Measurements from ENCODE around the gene INA. TPM values are rescaled to one million over a fixed set of nuclear protein-coding genes. Genes with fewer than 3 reads are reported as not detected.
A peak's percentile ranks its signal among the peaks of the same experiment; 100 is the strongest.
"Not testable (repeated sequence)": the region's sequence is repeated elsewhere in the genome, so short reads cannot be mapped to it uniquely, and the experiment has no call there.

The INA gene
- total and polyA plus RNA-seq, 7 donors, result 0.06 to 0.08 TPM; not detected in 5

GRCh38 chr10:103244666-103245271 is 32.2 kb upstream of the INA start:
- DNase-seq (peak; percentile 72 to 74), ATAC-seq (peak; percentile 81 to 89 (median 86))
- Histone ChIP-seq H3K4me3 (no peak overlapping the region), H3K27ac (no peak overlapping the region), H3K4me1 (peaks cover 11% of the 10 kb centered on the region), H3K9me3 (no peaks in the 10 kb centered on the region), H3K36me3 (ENCODE audit: insufficient read depth in 1 of 2, low read depth in 1 of 2) (no peaks in the 10 kb centered on the region), H3K27me3 (ENCODE audit: insufficient read depth in 3 of 3, low read length in 2 of 3) (no peaks in the 10 kb centered on the region)
- WGBS, 3 donors, result 31 to 36% (median 33%) methylated on average over 9 of the region's 9 CpGs
- peak; percentile 92 for TF ChIP-seq CTCF (IDR thresholded peaks at IDR 0.05)
- intact Hi-C loops (cut with DNase I), result loop anchor here (2.0 to 5.0 kb wide), 5 partner anchors 52 to 330 kb away; partner anchors contain the start of gene NT5C2 (in 2 of the 2)

- peaks cover 11% of the 10 kb centered on the region for H3K4me1 ChIP-seq
- WGBS, 3 donors, result 90 to 95% (median 91%) methylated on average over 7 of the region's 7 CpGs
- H3K36me3 ChIP-seq (ENCODE audit: insufficient read depth in 1 of 2, low read depth in 1 of 2); ATAC-seq; H3K27ac ChIP-seq; H3K9me3 ChIP-seq; DNase-seq; H3K27me3 ChIP-seq (ENCODE audit: insufficient read depth in 3 of 3, low read length in 2 of 3); H3K4me3 ChIP-seq: not testable (repeated sequence)
- intact Hi-C loops (cut with DNase I), result loop anchor here (2.0 kb wide), 2 partner anchors 329 to 331 kb away; no protein-coding TSS in a partner anchor
Measured at GRCh38 chr10:103245587-103245986, 31.4 kb upstream of the INA start, which contains the start of gene RPEL1. Gene RPEL1, plus strand, starts transcription at chr10:103245887. Its CDS starts 110 bp downstream, at chr10:103245997.

GRCh38 chr10:103246324-103246723 is 30.6 kb upstream of the INA start:
- Histone ChIP-seq H3K27ac (no peak overlapping the region), H3K4me3 (no peak overlapping the region), H3K9me3 (no peaks in the 10 kb centered on the region), H3K36me3 (ENCODE audit: insufficient read depth in 1 of 2, low read depth in 1 of 2) (no peaks in the 10 kb centered on the region), H3K4me1 (peaks cover 5% of the 10 kb centered on the region), H3K27me3 (ENCODE audit: insufficient read depth in 3 of 3, low read length in 2 of 3) (no peaks in the 10 kb centered on the region)
- ATAC-seq (no peak), DNase-seq (no peak)
- intact Hi-C loops (cut with DNase I), result no loop called here
- no peak for TF ChIP-seq CTCF (IDR thresholded peaks at IDR 0.05)
- WGBS, 3 donors, result 73 to 75% (median 74%) methylated on average over 4 of the region's 4 CpGs

- no peak for TF ChIP-seq CTCF (IDR thresholded peaks at IDR 0.05)
- Histone ChIP-seq H3K4me1 (no peaks in the 10 kb centered on the region), H3K36me3 (ENCODE audit: insufficient read depth in 1 of 2, low read depth in 1 of 2) (no peaks in the 10 kb centered on the region), H3K27ac (no peak overlapping the region), H3K27me3 (ENCODE audit: insufficient read depth in 3 of 3, low read length in 2 of 3) (no peaks in the 10 kb centered on the region), H3K9me3 (no peaks in the 10 kb centered on the region), H3K4me3 (no peak overlapping the region)
- no peak for DNase-seq
- intact Hi-C loops (cut with DNase I), result loop anchor here in 1 of 2 donors (10.0 kb wide), 1 partner anchor 419 kb away; the partner anchor contains the start of gene CYP17A1
- ATAC-seq, result no peak
- 64 to 72% (median 71%) methylated on average over 3 of the region's 3 CpGs for WGBS, 3 donors
Measured at GRCh38 chr10:103254113-103254512, 22.8 kb upstream of the INA start.

GRCh38 chr10:103254538-103255325 is 22.2 kb upstream of the INA start:
- ATAC-seq, result no peak
- Histone ChIP-seq H3K9me3 (no peaks in the 10 kb centered on the region), H3K36me3 (ENCODE audit: insufficient read depth in 1 of 2, low read depth in 1 of 2) (no peaks in the 10 kb centered on the region), H3K27ac (no peak overlapping the region), H3K4me1 (no peaks in the 10 kb centered on the region), H3K27me3 (ENCODE audit: insufficient read depth in 3 of 3, low read length in 2 of 3) (no peaks in the 10 kb centered on the region), H3K4me3 (no peak overlapping the region)
- TF ChIP-seq CTCF (IDR thresholded peaks at IDR 0.05), result no peak
- 53 to 60% (median 59%) methylated on average over 4 of the region's 4 CpGs for WGBS, 3 donors
- no peak for DNase-seq
- intact Hi-C loops (cut with DNase I), result loop anchor here in 1 of 2 donors (10.0 kb wide), 1 partner anchor 420 kb away; the partner anchor contains the start of gene CYP17A1

All from psoas muscle (tissue), 8 donors.